Upper lobe of right lung (tissue), 1 donor: ENCODE data around the gene GGA3. TPM values are rescaled to one million over a fixed set of nuclear protein-coding genes. Genes with fewer than 3 reads are reported as not detected.

Experiments used
- ATAC-seq: fragments of 200-7000 bp; cut with Tn5 transposase; one replicate; pipeline ENCODE4 v1.9.1; 2020; ENCODE audit warnings: mild to moderate bottlenecking, moderate library complexity
- DNase-seq: peaks from one replicate; pipeline ENCODE4 v3.0.0-alpha.2; 2020
- H3K27ac ChIP-seq: fragments of 200-600 bp; one replicate; pipeline ENCODE4 v1.8.0; 2022
- H3K27me3 ChIP-seq: fragments of 200-600 bp; one replicate; pipeline ENCODE4 v1.8.0; 2022; ENCODE audit warnings: mild to moderate bottlenecking
- H3K36me3 ChIP-seq: fragments of 200-600 bp; one replicate; pipeline ENCODE4 v1.8.0; 2022
- H3K4me1 ChIP-seq: fragments of 200-600 bp; one replicate; pipeline ENCODE4 v1.8.0; 2022
- H3K4me3 ChIP-seq: fragments of 200-600 bp; one replicate; pipeline ENCODE4 v1.8.0; 2022; ENCODE audit warnings: mild to moderate bottlenecking
- H3K9me3 ChIP-seq: fragments of 200-600 bp; one replicate; pipeline ENCODE4 v1.8.0; 2022
- CTCF ChIP-seq: fragments of 200-600 bp; IDR thresholded peaks from one replicate; pipeline ENCODE4 v1.8.0; 2022; ENCODE audit warnings: antibody characterized with exemption
- intact Hi-C: fragments of 100-400 bp; cut with DNase I; formaldehyde crosslinking; loops from one replicate; pipeline ENCODE4 v1.11.0; 2022
- total RNA-seq: library from RNA; stranded (reverse); fragmentation: NEBNext Ultra II Directional; extraction: Animal tissue kit (Norgen Biotek cat#: 25700); gene quantifications from one replicate; pipeline ENCODE4 v1.2.1, GENCODE V29; 2021
- donor health status: DM: no; HTN: yes; CAD: no; lungs with severe emphysema.

Gene GGA3
- total RNA-seq, 1 donor from 2014 or later = 52.7 TPM

- TF ChIP-seq CTCF = peak; percentile 49
- Histone ChIP-seq H3K27me3 (no peaks in the 10 kb centered on the region), H3K27ac (no peak overlapping the region), H3K9me3 (no peaks in the 10 kb centered on the region), H3K36me3 (peaks cover 100% of the 10 kb centered on the region), H3K4me1 (no peaks in the 10 kb centered on the region), H3K4me3 (no peak overlapping the region)
- intact Hi-C loops = no loop called here
- DNase-seq (no peak), ATAC-seq (peak; percentile 59)
These were observed 20.8 kb downstream of the GGA3 start for GRCh38 chr17:75240394-75241142.

- Histone ChIP-seq H3K4me3 (no peak overlapping the region), H3K36me3 (peaks cover 100% of the 10 kb centered on the region), H3K9me3 (no peaks in the 10 kb centered on the region), H3K4me1 (no peaks in the 10 kb centered on the region), H3K27ac (no peak overlapping the region), H3K27me3 (no peaks in the 10 kb centered on the region)
- DNase-seq = no peak
- no peak for ATAC-seq
- TF ChIP-seq CTCF = no peak
- intact Hi-C loops = no loop called here
These were observed 21.5 kb downstream of the GGA3 start for GRCh38 chr17:75239778-75240393.

- TF ChIP-seq CTCF = no peak
- intact Hi-C loops = no loop called here
- DNase-seq (no peak), ATAC-seq (no peak)
- Histone ChIP-seq H3K27me3 (no peaks in the 10 kb centered on the region), H3K4me1 (no peaks in the 10 kb centered on the region), H3K36me3 (peaks cover 100% of the 10 kb centered on the region), H3K27ac (no peak overlapping the region), H3K4me3 (no peak overlapping the region), H3K9me3 (no peaks in the 10 kb centered on the region)
These were observed 22.2 kb downstream of the GGA3 start for GRCh38 chr17:75239214-75239613.

- Histone ChIP-seq H3K4me3 (no peak overlapping the region), H3K36me3 (peaks cover 100% of the 10 kb centered on the region), H3K9me3 (no peaks in the 10 kb centered on the region), H3K4me1 (no peaks in the 10 kb centered on the region), H3K27me3 (no peaks in the 10 kb centered on the region), H3K27ac (no peak overlapping the region)
- intact Hi-C loops = no loop called here
- ATAC-seq = peak; percentile 81
- DNase-seq = peak; percentile 75
- TF ChIP-seq CTCF = peak; percentile 81
These were observed 22.7 kb downstream of the GGA3 start for GRCh38 chr17:75238684-75239191.

- H3K9me3 ChIP-seq = no peaks in the 10 kb centered on the region
- TF ChIP-seq CTCF = no peak
- no peak for DNase-seq
- no peaks in the 10 kb centered on the region for H3K4me1 ChIP-seq
- intact Hi-C loops = no loop called here
- H3K27ac ChIP-seq = no peak overlapping the region
- H3K4me3 ChIP-seq = no peak overlapping the region
- no peaks in the 10 kb centered on the region for H3K27me3 ChIP-seq
- H3K36me3 ChIP-seq = peaks cover 98% of the 10 kb centered on the region
- no peak for ATAC-seq
These were observed 23.3 kb downstream of the GGA3 start for GRCh38 chr17:75238020-75238580.
